SKM-1 (cell line): ENCODE results near the gene LARGE1.
A peak's percentile ranks its signal among the peaks of the same experiment; 100 is the strongest.

Experiments used
- DNase-seq: peaks from one replicate; lab custom pipeline; 2025; ENCODE audit not compliant: unreplicated experiment; lab: John Stamatoyannopoulos, UW

The LARGE1 gene

DNA sequence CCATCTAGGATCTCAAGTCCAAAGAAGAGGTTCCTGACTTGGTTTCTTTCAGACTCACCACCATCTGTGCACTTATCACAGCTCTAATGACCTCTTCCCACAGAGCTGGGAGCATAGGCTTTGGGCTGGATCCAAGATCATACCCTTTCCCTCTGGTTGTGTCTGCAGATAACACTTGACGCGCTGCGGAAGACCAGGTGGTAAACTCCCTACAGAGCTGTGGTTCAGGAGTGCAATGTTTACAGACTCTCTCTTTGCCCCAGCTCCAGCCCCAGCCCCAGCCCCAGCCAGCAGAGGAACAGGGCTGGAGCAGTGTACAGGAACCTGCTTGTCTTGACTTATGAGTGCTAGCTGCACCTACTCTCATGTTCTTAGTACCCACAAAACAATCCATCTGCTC, 587.7 kb downstream of the LARGE1 start:
- no peak for DNase-seq

DNA sequence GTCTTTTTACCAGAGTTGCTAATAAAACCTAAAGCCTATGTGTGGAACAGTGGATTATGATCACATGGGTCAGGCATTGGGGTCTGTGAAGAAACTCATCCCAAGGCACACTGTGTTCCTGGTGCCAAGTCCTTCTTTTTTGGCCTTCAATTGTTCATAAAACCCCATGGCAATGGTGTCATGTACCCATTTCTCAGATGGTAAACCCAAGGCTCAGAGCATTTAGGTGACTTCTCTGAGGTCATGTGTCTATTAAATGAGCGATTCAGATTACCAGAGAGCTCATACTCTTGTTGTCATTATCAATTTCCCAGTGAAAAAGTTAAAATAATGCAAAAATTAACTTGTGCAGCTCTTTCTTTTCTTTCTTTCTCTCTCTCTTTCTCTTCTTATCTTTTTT, 589.3 kb downstream of the LARGE1 start:
- DNase-seq, result no peak

DNA sequence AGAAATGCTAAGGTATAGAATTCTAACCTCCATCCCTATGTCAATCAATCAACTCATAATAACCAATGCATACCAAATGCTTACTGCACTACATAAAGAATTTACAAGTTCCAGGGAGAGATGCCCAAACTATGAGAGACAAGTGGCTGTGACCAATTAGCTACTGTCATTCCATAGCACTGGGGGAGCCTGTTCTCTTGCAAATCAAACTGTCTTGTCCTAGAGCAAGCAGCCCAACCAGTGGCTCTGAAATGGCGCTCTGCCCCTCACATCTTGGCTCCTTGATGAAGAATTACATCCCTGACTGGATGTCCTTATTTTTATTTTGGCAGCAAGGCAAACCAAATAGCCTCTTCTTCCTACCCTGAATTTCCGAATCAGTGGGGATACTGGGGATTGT, 589.7 kb downstream of the LARGE1 start:
- no peak for DNase-seq

DNA sequence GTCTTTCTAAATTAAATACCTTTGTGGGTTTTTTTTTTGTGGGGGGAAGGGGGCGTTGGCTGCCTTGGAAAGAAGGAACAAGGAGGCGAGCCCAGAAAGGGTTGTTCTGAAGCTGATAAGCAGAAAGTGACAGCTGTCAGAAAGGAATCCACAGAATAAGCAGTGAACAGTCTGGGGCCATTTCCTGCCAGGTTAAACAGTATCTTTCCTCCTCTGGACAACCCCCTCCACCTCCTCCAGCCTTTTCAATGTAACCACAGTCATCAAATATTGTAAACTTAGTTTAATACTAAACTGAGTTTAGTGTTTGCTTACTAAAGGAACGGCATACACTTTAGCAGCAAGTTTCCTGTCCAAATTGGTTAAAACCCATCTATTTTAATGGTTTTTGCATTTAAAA, 590.9 kb downstream of the LARGE1 start:
- DNase-seq, result no peak

DNA sequence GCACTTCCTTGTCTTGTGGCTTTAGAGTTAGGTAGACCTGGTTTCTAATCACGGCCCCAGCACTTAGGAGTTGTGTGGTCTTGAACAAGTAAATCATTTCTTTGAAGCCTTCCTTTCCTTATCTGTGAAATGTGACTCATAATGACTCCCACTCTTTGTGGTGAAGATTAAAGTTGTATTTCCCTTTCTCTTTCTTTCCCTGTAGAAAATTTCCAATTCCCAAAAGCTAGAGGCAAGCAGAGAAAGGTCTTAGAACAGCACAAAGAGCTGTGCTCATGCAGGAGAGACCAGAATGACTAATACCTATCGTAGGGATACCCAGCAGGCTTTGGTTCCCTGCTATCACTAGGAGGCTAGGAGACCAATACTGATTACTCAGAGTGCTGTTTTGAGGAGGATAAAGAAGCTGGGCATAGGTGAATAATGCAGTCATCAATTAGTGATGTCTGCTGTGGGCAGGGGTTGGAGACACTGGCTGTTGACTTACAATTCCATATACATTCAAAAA, 591.4 kb downstream of the LARGE1 start:
- no peak for DNase-seq

GRCh38 chr22:33327348-33327860, 592.9 kb downstream of the LARGE1 start:
- DNase-seq, result no peak

GRCh38 chr22:33326540-33327295, 593.6 kb downstream of the LARGE1 start:
- no peak for DNase-seq

DNA sequence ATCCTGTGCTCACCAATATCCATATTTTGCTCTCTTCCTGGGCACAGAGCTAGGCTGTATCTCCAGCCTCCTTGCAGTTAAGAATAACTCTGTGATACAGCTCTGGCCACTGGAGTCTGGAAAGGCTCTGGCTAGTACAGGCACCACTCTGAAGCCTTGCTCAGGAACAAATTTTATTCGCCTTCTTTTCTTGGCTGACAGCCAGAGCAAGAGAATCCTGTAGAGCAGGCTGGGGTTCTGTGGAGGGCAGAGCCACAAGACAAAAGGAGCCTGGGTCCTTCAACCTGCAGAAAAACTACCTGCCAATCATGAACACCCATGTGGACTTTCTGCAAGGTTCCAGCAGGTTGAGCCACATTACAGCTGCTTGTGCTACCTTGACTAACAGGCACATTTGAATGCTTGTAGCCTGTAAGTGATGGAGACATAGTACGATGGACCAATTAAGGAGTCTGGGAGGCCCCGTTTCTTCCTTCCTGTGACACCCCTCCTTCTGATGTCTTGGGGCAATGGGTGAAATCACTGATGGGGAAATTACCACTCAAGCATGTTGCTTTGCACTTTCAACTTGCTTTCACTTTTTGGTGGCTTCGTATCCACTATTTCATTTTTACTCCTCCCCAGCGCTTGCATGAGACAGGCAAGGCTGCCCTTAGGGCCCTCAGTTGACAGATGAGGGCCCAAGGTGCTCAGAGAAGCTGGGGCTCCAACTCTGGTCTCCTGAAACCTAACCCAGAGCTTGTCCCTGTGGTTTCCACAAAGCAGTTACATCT, 594.9 kb downstream of the LARGE1 start:
- no peak for DNase-seq

DNA sequence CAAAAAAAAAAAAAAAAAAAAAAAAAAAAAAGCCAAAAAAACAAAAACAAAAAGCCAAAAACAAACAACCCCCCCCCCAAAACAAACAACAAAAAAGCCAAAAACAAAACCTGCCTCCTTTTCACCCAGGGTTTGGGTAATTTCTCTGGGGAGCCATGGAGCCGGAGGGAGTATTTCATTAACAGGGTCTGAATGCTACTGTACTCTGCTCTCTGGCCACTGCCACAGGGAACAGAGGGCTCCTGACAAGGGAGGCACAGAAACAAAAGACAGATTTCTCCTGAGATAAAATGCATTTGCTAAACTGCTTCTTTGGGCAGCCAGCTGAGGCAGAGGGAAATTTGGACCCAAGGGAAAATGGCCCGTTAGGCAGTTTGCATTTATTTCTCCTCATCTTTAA, 596.0 kb downstream of the LARGE1 start:
- no peak for DNase-seq

- no peak for DNase-seq
These were observed 598.8 kb downstream of the LARGE1 start for GRCh38 chr22:33321466-33321865.

GRCh38 chr22:33315954-33316353, 604.3 kb downstream of the LARGE1 start:
- no peak for DNase-seq

DNA sequence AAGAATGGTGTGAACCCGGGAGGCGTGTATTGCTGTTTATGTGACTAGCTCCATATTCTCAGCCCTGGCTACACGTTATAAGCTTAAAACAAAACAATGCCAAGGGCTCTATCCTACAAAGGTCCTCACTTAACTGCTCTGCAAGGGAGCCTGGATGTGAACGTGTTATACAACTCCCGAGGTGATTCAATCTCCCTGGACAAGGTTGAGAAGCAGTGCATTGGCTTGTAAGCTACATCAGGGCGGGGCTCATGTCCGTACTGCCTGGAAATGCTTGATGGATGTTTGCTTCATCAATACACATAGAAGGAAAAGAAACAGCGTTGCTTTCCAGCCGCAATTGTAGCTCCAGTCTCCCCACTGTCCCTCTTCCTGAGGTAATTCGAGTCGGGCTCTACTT, 605.2 kb downstream of the LARGE1 start:
- no peak for DNase-seq

- no peak for DNase-seq
These were observed 606.0 kb downstream of the LARGE1 start for GRCh38 chr22:33314316-33314715.

- DNase-seq, result no peak
These were observed 617.2 kb downstream of the LARGE1 start for GRCh38 chr22:33303099-33303498.

- no peak for DNase-seq
These were observed 617.7 kb downstream of the LARGE1 start for GRCh38 chr22:33302549-33302948.

DNA sequence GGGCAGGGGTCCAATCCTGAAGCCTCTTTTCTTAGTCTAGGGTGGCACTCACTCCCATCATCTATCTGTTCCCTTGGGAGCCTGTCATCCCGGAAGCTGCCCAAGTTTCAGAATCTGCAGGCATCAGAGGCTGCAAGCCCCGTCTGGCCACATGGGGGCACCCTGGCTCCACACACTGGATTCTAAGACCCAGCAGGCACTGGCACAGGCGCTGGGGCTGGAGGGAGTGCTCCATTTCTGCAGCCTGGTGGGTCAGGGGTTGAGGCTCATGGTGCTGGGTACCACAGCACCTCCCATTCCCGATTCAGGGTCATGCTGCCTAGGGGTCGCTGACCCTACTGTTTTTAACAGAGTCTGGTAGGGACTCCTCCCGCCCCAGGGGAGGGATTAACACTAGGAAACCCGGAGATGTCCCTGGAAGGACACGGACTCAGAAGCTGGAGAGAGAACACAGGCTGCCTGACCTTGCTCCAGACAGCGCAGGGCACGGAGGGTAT, 618.2 kb downstream of the LARGE1 start:
- peak; percentile 16 for DNase-seq

DNA sequence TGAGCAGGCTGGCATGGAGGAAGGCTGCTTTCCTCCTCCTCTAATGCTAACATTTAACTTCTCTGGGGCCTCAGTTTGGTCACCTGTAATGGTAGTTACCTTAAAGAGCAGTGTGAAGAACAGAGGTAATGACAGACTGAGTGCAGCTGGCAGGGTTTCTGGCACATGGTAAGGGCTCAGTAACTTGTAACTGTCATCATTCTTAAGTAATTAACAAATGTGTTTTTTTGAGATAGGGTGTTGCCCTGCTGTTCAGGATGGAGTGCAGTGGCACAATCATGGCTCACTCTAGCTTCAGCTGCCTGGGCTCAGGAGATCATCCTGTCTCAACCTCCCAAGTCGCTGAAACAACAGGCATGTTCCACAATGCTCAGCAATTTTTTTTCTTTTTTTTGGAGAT, 620.1 kb downstream of the LARGE1 start:
- no peak for DNase-seq

DNA sequence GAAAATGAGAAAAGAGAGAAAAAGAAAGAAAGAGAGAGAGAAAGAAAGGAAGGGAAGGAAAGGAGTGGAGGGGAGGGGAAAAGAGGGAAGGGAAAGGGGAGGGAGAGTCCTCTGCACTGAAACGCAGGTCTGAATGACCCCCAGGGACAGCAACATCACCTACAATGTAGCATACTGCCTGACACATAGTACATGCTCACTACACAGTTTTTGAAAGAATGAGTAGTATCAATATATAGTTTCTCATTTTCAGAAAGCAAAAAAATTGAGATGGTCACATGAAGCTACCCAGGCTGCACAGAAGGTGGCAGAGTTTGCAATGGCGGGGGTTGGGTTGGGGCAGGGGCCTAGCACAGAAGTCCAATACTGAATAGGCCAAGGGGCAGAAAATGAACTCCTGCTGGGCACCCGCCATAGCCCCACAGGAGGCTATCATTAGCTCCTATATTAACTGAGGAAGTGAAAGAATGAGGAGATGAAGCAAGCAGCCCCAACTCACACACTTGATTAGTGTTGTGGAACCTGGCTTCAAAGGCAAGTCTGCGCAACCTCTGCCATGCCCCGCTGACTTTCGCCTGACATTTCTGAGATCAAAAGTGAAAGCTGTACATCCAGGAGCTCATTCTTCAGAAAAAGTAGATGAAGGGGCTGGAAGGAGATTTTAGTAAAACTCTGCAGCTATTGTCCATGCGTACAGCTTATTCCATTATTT, 620.9 kb downstream of the LARGE1 start:
- DNase-seq, result no peak

DNA sequence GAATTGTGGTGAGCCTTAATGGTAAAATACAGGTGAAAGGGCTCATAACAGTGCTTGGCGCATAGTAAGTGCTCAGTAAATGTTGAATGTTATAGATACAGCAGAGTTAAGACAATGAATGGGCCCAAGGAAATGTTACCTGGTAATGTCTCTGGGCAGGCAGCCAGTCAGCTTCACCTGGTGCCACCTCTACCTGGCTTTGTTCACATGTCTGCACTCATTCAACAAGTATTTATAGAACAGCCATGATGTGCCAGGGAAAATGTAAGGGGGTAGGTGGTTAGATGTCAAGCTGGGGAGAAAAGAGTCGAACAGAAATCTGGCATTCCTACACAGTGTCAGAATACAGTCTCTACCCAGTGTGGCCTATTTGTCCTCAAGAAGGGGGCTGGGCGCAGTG, 623.3 kb downstream of the LARGE1 start:
- no peak for DNase-seq

GRCh38 chr22:33288078-33288477, 632.2 kb downstream of the LARGE1 start:
- DNase-seq, result no peak

GRCh38 chr22:33275073-33275443, 645.2 kb downstream of the LARGE1 start:
- DNase-seq, result no peak
